OCI-LY1 (cell line): ENCODE data around the gene ATP12A.

ENCODE experiments used
- H2AFZ ChIP-seq: fragments of 200-600 bp; sonication (generic), shearing (Covaris generic); 2 replicates; pipeline ENCODE4 v1.6.0; 2014; ENCODE audit warnings: antibody characterized with exemption, mild to moderate bottlenecking, low read length
- H3F3A ChIP-seq: fragments of 200-600 bp; sonication (generic), shearing (Covaris generic); 2 replicates; pipeline ENCODE4 v1.6.0; 2014; ENCODE audit warnings: mild to moderate bottlenecking, antibody characterized with exemption, low read length, moderate library complexity; ENCODE audit not compliant: insufficient read depth
- H3K27ac ChIP-seq: fragments of 200-600 bp; sonication (generic); 2 replicates; pipeline ENCODE4 v1.5.1; 2014; ENCODE audit warnings: low read length, mixed run types, mild to moderate bottlenecking, low read depth; ENCODE audit not compliant: poor library complexity, severe bottlenecking
- H3K27me3 ChIP-seq: fragments of 200-600 bp; sonication (generic); 2 replicates; pipeline ENCODE4 v1.6.0; 2014; ENCODE audit warnings: antibody characterized with exemption, mild to moderate bottlenecking, low read length, moderate library complexity; ENCODE audit not compliant: insufficient read depth
- H3K36me3 ChIP-seq: fragments of 200-600 bp; sonication (generic); 2 replicates; pipeline ENCODE4 v1.6.1; 2014; ENCODE audit warnings: mild to moderate bottlenecking, antibody characterized with exemption, low read length, moderate library complexity, mixed read lengths; ENCODE audit not compliant: insufficient read depth
- H3K4me1 ChIP-seq: fragments of 200-600 bp; sonication (generic); 2 replicates; pipeline ENCODE4 v1.5.1; 2014; ENCODE audit warnings: mild to moderate bottlenecking, low read length, moderate library complexity; ENCODE audit not compliant: insufficient read depth, severe bottlenecking
- H3K4me2 ChIP-seq: fragments of 200-600 bp; sonication (generic), shearing (Covaris generic); 2 replicates; pipeline ENCODE4 v1.6.1; 2014; ENCODE audit warnings: low read length
- H3K4me3 ChIP-seq: fragments of 200-600 bp; sonication (generic); 2 replicates; pipeline ENCODE4 v1.5.1; 2014; ENCODE audit warnings: low read length, low read depth, mild to moderate bottlenecking, mixed read lengths; ENCODE audit not compliant: poor library complexity, severe bottlenecking
- H3K79me2 ChIP-seq: fragments of 200-600 bp; shearing (Covaris generic); 2 replicates; pipeline ENCODE4 v1.6.1; 2016; ENCODE audit warnings: mixed run types, low read length, mixed read lengths; ENCODE audit not compliant: insufficient read depth
- H3K9ac ChIP-seq: fragments of 200-600 bp; sonication (generic), shearing (Covaris generic); 2 replicates; pipeline ENCODE4 v1.6.1; 2014; ENCODE audit warnings: mild to moderate bottlenecking, low read length, mixed read lengths
- H3K9me2 ChIP-seq: fragments of 200-600 bp; sonication (generic), shearing (Covaris generic); 2 replicates; pipeline ENCODE4 v1.6.1; 2014; ENCODE audit warnings: low read depth, mild to moderate bottlenecking, low read length, mixed read lengths
- H3K9me3 ChIP-seq: fragments of 200-600 bp; shearing (Covaris generic); 2 replicates; pipeline ENCODE4 v1.6.1; 2014; ENCODE audit warnings: low read length, mixed read lengths
- H4K20me1 ChIP-seq: fragments of 200-600 bp; sonication (generic), shearing (Covaris generic); 2 replicates; pipeline ENCODE4 v1.6.0; 2016; ENCODE audit warnings: mild to moderate bottlenecking, low read length; ENCODE audit not compliant: insufficient read depth
- CTCF ChIP-seq: fragments of 200-600 bp; sonication (generic), shearing (Covaris generic); IDR thresholded peaks from 2 replicates; pipeline ENCODE4 v1.5.1; 2017; ENCODE audit warnings: mild to moderate bottlenecking, antibody characterized with exemption, low read length, moderate library complexity, mixed read lengths
- EZH2 ChIP-seq: fragments of 200-600 bp; sonication (generic), shearing (Covaris generic); IDR thresholded peaks from 2 replicates; pipeline ENCODE4 v1.8.0; 2017; ENCODE audit warnings: borderline replicate concordance, mixed run types, mild to moderate bottlenecking, antibody characterized with exemption, low read length, moderate library complexity, mixed read lengths

The ATP12A gene

GRCh38 chr13:24671386-24672113 is 8.7 kb upstream of the ATP12A start:
- no peak overlapping the region for H2AFZ ChIP-seq
- no peaks in the 10 kb centered on the region for H3K79me2 ChIP-seq
- H3K4me1 ChIP-seq: no peaks in the 10 kb centered on the region
- H3K27me3 ChIP-seq: 0 out of 2 replicates have a peak, but pooled peaks cover 5% of the 10 kb centered on the region
- H3K27ac ChIP-seq: no peak overlapping the region
- H3K9me2 ChIP-seq: no peaks in the 10 kb centered on the region
- no peaks in the 10 kb centered on the region for H3K9me3 ChIP-seq
- no peaks in the 10 kb centered on the region for H3F3A ChIP-seq
- no peak overlapping the region for H3K4me3 ChIP-seq
- no peaks in the 10 kb centered on the region for H3K36me3 ChIP-seq
- H3K4me2 ChIP-seq: no peak overlapping the region
- H3K9ac ChIP-seq: no peak overlapping the region
- no peaks in the 10 kb centered on the region for H4K20me1 ChIP-seq
- TF ChIP-seq CTCF (peak; percentile 49), EZH2 (no peak)

- TF ChIP-seq EZH2 (no peak), CTCF (no peak)
Observed at GRCh38 chr13:24672141-24673132, 7.8 kb upstream of the ATP12A start.

GRCh38 chr13:24675806-24676570 is 4.2 kb upstream of the ATP12A start:
- Histone ChIP-seq H3K4me1 (no peaks in the 10 kb centered on the region), H2AFZ (no peak overlapping the region), H3K9ac (no peak overlapping the region), H4K20me1 (no peaks in the 10 kb centered on the region), H3K9me3 (no peaks in the 10 kb centered on the region), H3K27ac (no peak overlapping the region), H3K4me3 (no peak overlapping the region), H3K9me2 (no peaks in the 10 kb centered on the region), H3K79me2 (no peaks in the 10 kb centered on the region), H3K4me2 (no peak overlapping the region), H3K36me3 (no peaks in the 10 kb centered on the region), H3K27me3 (peaks cover 10% of the 10 kb centered on the region; the same call in 1 of the 2 replicates), H3F3A (no peaks in the 10 kb centered on the region)
- no peak for TF ChIP-seq CTCF
- no peak for TF ChIP-seq EZH2

More at GRCh38 chr13:24672141-24673132, 7.8 kb upstream of the ATP12A start:
- Histone ChIP-seq H3K79me2 (no peaks in the 10 kb centered on the region), H3K9me2 (no peaks in the 10 kb centered on the region), H4K20me1 (no peaks in the 10 kb centered on the region), H3K4me2 (no peak overlapping the region), H3F3A (no peaks in the 10 kb centered on the region), H3K9ac (no peak overlapping the region), H3K27ac (no peak overlapping the region), H3K4me1 (no peaks in the 10 kb centered on the region), H3K9me3 (no peaks in the 10 kb centered on the region), H3K4me3 (no peak overlapping the region), H3K36me3 (no peaks in the 10 kb centered on the region), H2AFZ (no peak overlapping the region), H3K27me3 (peaks cover 10% of the 10 kb centered on the region; the same call in 1 of the 2 replicates)
